OCI-LY3 (cell line): ENCODE data around the gene MAPK8IP1.

Experiments used
- H2AFZ ChIP-seq: fragments of 200-600, 300-600 bp; shearing (Covaris generic); 2 replicates; pipeline ENCODE4 v1.6.0; 2014; ENCODE audit warnings: antibody characterized with exemption, low read depth, low read length
- H3K27ac ChIP-seq: fragments of 200-600, 300-600 bp; sonication (generic); 2 replicates; pipeline ENCODE4 v1.5.1; 2014; ENCODE audit warnings: mild to moderate bottlenecking, low read length, moderate library complexity, mixed read lengths
- H3K27me3 ChIP-seq: fragments of 200-600, 300-600 bp; sonication (generic); 2 replicates; pipeline ENCODE4 v1.6.1; 2014; ENCODE audit warnings: low read depth, low read length, mixed read lengths
- H3K36me3 ChIP-seq: fragments of 200-600, 300-600 bp; sonication (generic); replicated peaks from 2 replicates; pipeline ENCODE3; 2014; ENCODE audit warnings: low read depth, low read length, mixed read lengths
- H3K4me1 ChIP-seq: fragments of 300-600, 200-600 bp; sonication (generic); 2 replicates; pipeline ENCODE4 v1.6.1; 2014; ENCODE audit warnings: low read length, mixed read lengths
- H3K4me2 ChIP-seq: fragments of 200-600, 300-600 bp; sonication (generic); 2 replicates; pipeline ENCODE4 v1.6.1; 2014; ENCODE audit warnings: low read length, mixed read lengths
- H3K4me3 ChIP-seq: fragments of 300-600, 200-600 bp; sonication (generic); 2 replicates; pipeline ENCODE4 v1.5.1; 2014; ENCODE audit warnings: antibody characterized with exemption, mild to moderate bottlenecking, low read length, moderate library complexity
- H3K79me2 ChIP-seq: fragments of 300-600, 200-600 bp; shearing (Covaris generic); 2 replicates; pipeline ENCODE4 v1.6.1; 2014; ENCODE audit warnings: mild to moderate bottlenecking, low read length, mixed read lengths
- H3K9ac ChIP-seq: fragments of 300-600, 200-600 bp; shearing (Covaris generic); 2 replicates; pipeline ENCODE4 v1.6.0; 2014; ENCODE audit warnings: mild to moderate bottlenecking, low read length, moderate library complexity
- H3K9me3 ChIP-seq: fragments of 200-600, 300-600 bp; shearing (Covaris generic); 2 replicates; pipeline ENCODE4 v1.6.1; 2014; ENCODE audit warnings: low read length, mixed read lengths; ENCODE audit not compliant: insufficient read depth
- H4K20me1 ChIP-seq: fragments of 200-600, 300-600 bp; sonication (generic); 2 replicates; pipeline ENCODE4 v1.6.1; 2016; ENCODE audit warnings: low read length, mixed read lengths; ENCODE audit not compliant: insufficient read depth
- EZH2phosphoT487 ChIP-seq: fragments of 200-600 bp; shearing (Covaris generic); IDR thresholded peaks from 2 replicates; pipeline ENCODE4 v1.6.1; 2018; ENCODE audit warnings: antibody characterized with exemption, mixed run types, low read depth
- TF ChIP-seq, protein P1 (sequence below): fragments of 200-600, 300-600 bp; sonication (generic); IDR thresholded peaks from 2 replicates; pipeline ENCODE4 v1.5.1; 2014; ENCODE audit warnings: antibody characterized with exemption, low read length, low read depth

Gene MAPK8IP1

DNA sequence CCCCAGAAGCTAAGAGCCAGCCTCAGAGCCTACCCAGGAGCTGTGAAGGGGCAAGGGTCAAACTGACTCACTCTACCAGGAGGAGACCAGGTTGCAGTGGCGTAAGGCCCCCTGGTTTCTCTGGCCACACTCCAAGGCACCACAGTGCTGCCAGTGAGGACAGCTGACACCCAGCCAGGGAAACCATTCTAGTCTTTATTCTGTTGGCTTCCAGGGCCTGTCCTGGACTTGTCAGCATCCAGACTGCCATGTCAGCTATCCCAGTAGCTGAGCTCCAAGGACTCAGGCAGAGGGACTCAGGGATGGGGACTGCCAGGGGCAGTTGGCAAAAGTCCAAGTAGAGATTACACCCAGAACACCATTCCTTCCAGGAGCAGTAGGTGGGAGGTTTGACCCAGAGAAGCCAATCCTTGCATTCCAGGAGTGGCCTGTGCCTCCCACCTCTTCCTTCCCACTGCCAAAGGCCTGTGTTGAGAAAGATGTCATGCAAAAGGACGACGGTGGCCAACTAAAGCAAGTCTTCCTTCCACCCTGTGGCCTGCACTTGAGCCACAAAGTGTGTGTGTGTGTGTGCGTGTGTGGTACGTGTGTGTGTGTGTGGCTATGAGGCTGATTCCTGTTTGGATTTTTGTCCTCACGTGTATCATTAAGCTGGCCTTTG, 3.6 kb upstream of the MAPK8IP1 start:
- Histone ChIP-seq H3K79me2 (no peaks in the 10 kb centered on the region), H3K4me2 (no peak overlapping the region), H3K27me3 (no peaks in the 10 kb centered on the region), H3K9ac (no peak overlapping the region), H3K4me3 (no peak overlapping the region), H4K20me1 (peaks cover 31% of the 10 kb centered on the region), H3K36me3 (peaks cover 28% of the 10 kb centered on the region), H3K4me1 (no peaks in the 10 kb centered on the region), H3K9me3 (no peaks in the 10 kb centered on the region), H3K27ac (no peak overlapping the region), H2AFZ (no peak overlapping the region)
- TF ChIP-seq, protein P1, sequence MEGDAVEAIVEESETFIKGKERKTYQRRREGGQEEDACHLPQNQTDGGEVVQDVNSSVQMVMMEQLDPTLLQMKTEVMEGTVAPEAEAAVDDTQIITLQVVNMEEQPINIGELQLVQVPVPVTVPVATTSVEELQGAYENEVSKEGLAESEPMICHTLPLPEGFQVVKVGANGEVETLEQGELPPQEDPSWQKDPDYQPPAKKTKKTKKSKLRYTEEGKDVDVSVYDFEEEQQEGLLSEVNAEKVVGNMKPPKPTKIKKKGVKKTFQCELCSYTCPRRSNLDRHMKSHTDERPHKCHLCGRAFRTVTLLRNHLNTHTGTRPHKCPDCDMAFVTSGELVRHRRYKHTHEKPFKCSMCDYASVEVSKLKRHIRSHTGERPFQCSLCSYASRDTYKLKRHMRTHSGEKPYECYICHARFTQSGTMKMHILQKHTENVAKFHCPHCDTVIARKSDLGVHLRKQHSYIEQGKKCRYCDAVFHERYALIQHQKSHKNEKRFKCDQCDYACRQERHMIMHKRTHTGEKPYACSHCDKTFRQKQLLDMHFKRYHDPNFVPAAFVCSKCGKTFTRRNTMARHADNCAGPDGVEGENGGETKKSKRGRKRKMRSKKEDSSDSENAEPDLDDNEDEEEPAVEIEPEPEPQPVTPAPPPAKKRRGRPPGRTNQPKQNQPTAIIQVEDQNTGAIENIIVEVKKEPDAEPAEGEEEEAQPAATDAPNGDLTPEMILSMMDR, result no peak
- TF ChIP-seq EZH2phosphoT487, result no peak

DNA sequence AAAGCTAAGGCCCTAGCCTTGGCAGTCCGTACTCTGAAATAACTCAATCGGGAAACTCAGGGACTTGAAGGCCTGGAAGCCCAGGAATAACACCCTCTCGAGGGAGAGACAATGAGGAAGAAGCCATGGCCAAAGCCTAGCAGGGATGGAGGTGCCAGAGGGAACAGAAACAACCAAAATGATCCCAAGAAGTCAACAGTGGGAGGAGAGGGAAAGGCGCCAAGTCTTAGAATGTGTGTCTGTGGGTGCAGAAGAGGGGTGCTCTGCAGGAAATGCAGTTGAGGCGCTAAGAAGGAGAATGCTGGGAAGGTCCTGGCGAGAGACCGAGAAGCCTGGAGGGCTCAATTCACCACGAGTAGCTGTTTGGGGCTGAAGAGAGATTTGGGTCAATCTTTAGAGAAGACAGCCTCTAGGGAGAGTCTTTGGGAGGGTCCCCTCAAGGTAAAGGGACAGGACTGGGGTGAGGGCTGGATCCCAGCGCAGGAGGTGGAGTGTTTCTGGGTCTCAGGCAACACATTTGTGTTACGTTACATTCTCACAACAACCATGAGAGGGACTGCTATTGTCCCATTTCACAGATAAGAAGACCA, 760 bp upstream of the MAPK8IP1 start:
- no peak overlapping the region for H3K27ac ChIP-seq
- H4K20me1 ChIP-seq, result peaks cover 32% of the 10 kb centered on the region
- H3K4me3 ChIP-seq, result peak overlapping the region; percentile 73
- H3K4me2 ChIP-seq, result peak overlapping the region; percentile 73
- H3K9me3 ChIP-seq, result no peaks in the 10 kb centered on the region
- H3K4me1 ChIP-seq, result no peaks in the 10 kb centered on the region
- H3K9ac ChIP-seq, result no peak overlapping the region
- no peak overlapping the region for H2AFZ ChIP-seq
- no peaks in the 10 kb centered on the region for H3K79me2 ChIP-seq
- no peaks in the 10 kb centered on the region for H3K27me3 ChIP-seq
- peaks cover 19% of the 10 kb centered on the region for H3K36me3 ChIP-seq
- no peak for TF ChIP-seq EZH2phosphoT487
- TF ChIP-seq, protein P1, result no peak

DNA sequence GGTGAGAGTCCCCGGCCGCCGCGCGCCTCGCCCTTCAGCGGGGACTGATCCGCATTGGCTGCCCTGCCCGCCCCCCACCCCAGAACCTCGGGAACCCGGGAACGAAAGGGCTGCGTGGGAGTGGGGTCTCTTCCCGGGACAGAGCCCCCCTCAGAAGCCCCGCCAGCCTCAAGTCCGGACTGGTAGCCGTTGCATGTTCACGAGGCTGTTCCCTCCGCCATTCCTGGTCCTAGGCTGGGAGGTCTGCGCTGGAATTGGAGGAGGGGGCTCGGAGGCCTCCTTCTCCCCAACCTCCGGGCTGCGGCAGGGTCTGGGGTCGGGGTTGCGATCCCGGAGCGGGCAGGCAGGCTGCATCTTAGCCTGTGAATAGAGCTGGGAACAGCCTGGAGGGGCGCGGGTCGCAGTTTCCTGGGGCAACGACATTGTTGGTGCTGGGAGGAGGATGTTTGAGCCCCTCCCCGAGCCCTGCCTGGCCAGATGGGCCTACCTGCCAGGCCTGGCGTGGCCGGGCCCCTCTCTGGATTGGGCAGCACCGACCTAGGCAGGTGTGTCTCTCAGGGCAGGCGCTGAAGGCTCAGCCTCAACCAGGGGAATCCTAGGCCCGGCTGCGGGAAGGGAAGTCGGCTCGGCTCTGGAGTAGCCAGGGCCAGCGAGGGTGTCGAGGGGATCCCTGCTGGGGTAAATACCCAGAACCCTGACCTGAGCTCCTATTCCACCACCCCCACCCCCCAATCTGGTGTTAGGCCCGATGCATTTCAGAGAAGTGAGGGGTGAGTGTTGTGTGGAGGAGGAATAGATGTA, 670 bp downstream of the MAPK8IP1 start:
- H4K20me1 ChIP-seq, result peaks cover 32% of the 10 kb centered on the region
- no peaks in the 10 kb centered on the region for H3K4me1 ChIP-seq
- H3K36me3 ChIP-seq, result peaks cover 8% of the 10 kb centered on the region
- no peak overlapping the region for H2AFZ ChIP-seq
- H3K27me3 ChIP-seq, result no peaks in the 10 kb centered on the region
- no peaks in the 10 kb centered on the region for H3K9me3 ChIP-seq
- no peak overlapping the region for H3K9ac ChIP-seq
- peak overlapping the region; percentile 75 for H3K4me3 ChIP-seq
- no peaks in the 10 kb centered on the region for H3K79me2 ChIP-seq
- peak overlapping the region; percentile 59 for H3K4me2 ChIP-seq
- TF ChIP-seq, protein P1, result no peak
- H3K27ac ChIP-seq, result no peak overlapping the region

DNA sequence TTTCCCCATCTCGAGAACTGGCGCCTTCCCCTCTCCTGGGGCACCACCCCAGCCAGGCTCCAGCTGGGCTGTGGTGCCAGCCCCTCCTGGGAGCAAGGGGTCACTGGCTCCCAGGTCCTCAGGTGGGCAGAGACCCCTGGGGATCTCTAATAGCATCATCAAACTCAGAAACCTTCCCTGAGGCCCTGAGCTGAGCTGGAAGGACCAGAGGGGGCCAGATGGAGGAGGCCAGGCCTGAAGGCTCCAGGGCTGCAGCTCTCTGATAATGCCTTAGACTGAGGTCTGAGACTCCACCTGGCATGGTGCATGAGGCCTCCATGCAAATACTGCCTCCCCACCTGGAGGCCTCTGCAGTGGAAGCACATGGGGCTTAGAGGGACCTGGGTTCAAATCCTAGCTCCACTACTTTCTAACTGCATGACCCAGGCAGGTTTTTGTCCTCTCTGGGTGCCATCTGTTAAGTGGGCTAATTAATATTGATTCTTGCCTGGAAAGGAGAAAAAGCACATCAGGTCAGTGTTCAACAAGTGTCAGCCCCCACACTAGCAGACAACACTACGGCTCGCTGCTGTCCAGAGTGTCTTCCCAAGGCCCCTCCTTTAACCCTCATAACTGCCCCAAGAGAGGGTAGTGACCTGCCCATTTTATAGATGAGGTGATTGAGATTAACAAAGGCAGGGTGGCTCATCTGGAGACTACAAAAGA, 1.5 kb downstream of the MAPK8IP1 start:
- H3K79me2 ChIP-seq, result no peaks in the 10 kb centered on the region
- H3K4me3 ChIP-seq, result no peak overlapping the region
- TF ChIP-seq EZH2phosphoT487, result no peak
- TF ChIP-seq, protein P1, result no peak
- no peaks in the 10 kb centered on the region for H3K9me3 ChIP-seq
- no peak overlapping the region for H3K27ac ChIP-seq
- peaks cover 27% of the 10 kb centered on the region for H4K20me1 ChIP-seq
- no peaks in the 10 kb centered on the region for H3K4me1 ChIP-seq
- H3K36me3 ChIP-seq, result peaks cover 1% of the 10 kb centered on the region
- no peaks in the 10 kb centered on the region for H3K27me3 ChIP-seq
- no peak overlapping the region for H2AFZ ChIP-seq
- no peak overlapping the region for H3K9ac ChIP-seq
- no peak overlapping the region for H3K4me2 ChIP-seq
